ENCODE results near the gene HACD3. TPM values are rescaled to one million over a fixed set of nuclear protein-coding genes. Genes with fewer than 3 reads are reported as not detected.
A peak's percentile ranks its signal among the peaks of the same experiment; 100 is the strongest.

HACD3 gene
- total RNA-seq, 2 donors from 2014 or later = 36.0 to 68.7 TPM

- H3K4me1 ChIP-seq = peaks cover 8% of the 10 kb centered on the region
Measured at GRCh38 chr15:65512807-65513416, 17.4 kb upstream of the HACD3 start.

GRCh38 chr15:65516997-65517865 lies 13.0 kb upstream of the HACD3 start, which contains the start of gene DPP8:
Gene DPP8, minus strand, starts transcription at chr15:65517689. Its CDS starts 5,136 bp downstream, at chr15:65512553.
- peak; percentile 88 for TF ChIP-seq CTCF (IDR thresholded peaks at IDR 0.05)
- no peaks in the 10 kb centered on the region for H3K36me3 ChIP-seq
- peaks cover 8% of the 10 kb centered on the region for H3K4me1 ChIP-seq
- H3K4me3 ChIP-seq = peak within 1 kb of the TSS; percentile 84
- H3K9me3 ChIP-seq = no peaks in the 10 kb centered on the region
- intact Hi-C loops (cut with DNase I) = no loop called here
- DNase-seq = peak; percentile 94
- peak within 1 kb of the TSS; percentile 94 for H3K27ac ChIP-seq
- peak within 1 kb of the TSS; percentile 87 to 95 for H3K9ac ChIP-seq (ENCODE audit: low read depth in 2 of 2, low read length in 2 of 2)
- no peaks in the 10 kb centered on the region for H3K27me3 ChIP-seq

More at GRCh38 chr15:65512807-65513416, 17.4 kb upstream of the HACD3 start:
- no peak overlapping the region for H3K9ac ChIP-seq (ENCODE audit: low read depth in 2 of 2, low read length in 2 of 2)
- no peaks in the 10 kb centered on the region for H3K9me3 ChIP-seq
- no peak overlapping the region for H3K27ac ChIP-seq
- intact Hi-C loops (cut with DNase I) = no loop called here
- no peaks in the 10 kb centered on the region for H3K27me3 ChIP-seq
- H3K36me3 ChIP-seq = peaks cover 9% of the 10 kb centered on the region
- no peak overlapping the region for H3K4me3 ChIP-seq
- no peak for DNase-seq
- TF ChIP-seq CTCF (IDR thresholded peaks at IDR 0.05) = no peak

- Histone ChIP-seq H3K27me3 (no peaks in the 10 kb centered on the region), H3K9me3 (no peaks in the 10 kb centered on the region), H3K36me3 (no peaks in the 10 kb centered on the region), H3K4me3 (peak overlapping the region; percentile 84), H3K27ac (peak overlapping the region; percentile 94), H3K9ac (ENCODE audit: low read depth in 2 of 2, low read length in 2 of 2) (no peak overlapping the region), H3K4me1 (peaks cover 8% of the 10 kb centered on the region)
- intact Hi-C loops (cut with DNase I) = no loop called here
- no peak for DNase-seq
- no peak for TF ChIP-seq CTCF (IDR thresholded peaks at IDR 0.05)
Measured at GRCh38 chr15:65517866-65518207, 12.4 kb upstream of the HACD3 start.

- TF ChIP-seq CTCF (IDR thresholded peaks at IDR 0.05) = no peak
- no peak overlapping the region for H3K4me3 ChIP-seq
- H3K27me3 ChIP-seq = no peaks in the 10 kb centered on the region
- no peak for DNase-seq
- intact Hi-C loops (cut with DNase I) = no loop called here
- no peaks in the 10 kb centered on the region for H3K36me3 ChIP-seq
- no peaks in the 10 kb centered on the region for H3K9me3 ChIP-seq
- no peak overlapping the region for H3K27ac ChIP-seq
- H3K9ac ChIP-seq (ENCODE audit: low read depth in 2 of 2, low read length in 2 of 2) = no peak overlapping the region
- H3K4me1 ChIP-seq = peaks cover 8% of the 10 kb centered on the region
Measured at GRCh38 chr15:65518633-65519285, 11.5 kb upstream of the HACD3 start.

GRCh38 chr15:65521350-65521749 lies 8.9 kb upstream of the HACD3 start:
- Histone ChIP-seq H3K4me1 (peaks cover 2% of the 10 kb centered on the region), H3K4me3 (no peak overlapping the region), H3K9me3 (no peaks in the 10 kb centered on the region), H3K9ac (ENCODE audit: low read depth in 2 of 2, low read length in 2 of 2) (no peak overlapping the region), H3K27ac (no peak overlapping the region), H3K27me3 (no peaks in the 10 kb centered on the region), H3K36me3 (no peaks in the 10 kb centered on the region)
- intact Hi-C loops (cut with DNase I) = no loop called here
- no peak for TF ChIP-seq CTCF (IDR thresholded peaks at IDR 0.05)
- no peak for DNase-seq
